CD4-positive, alpha-beta T cell treated with Interferon gamma for 1 hour (primary cell): ENCODE results near the gene MRPS12.

Experiments
- DNase-seq: peaks from one replicate; pipeline ENCODE4 v3.0.0-alpha.2; 2020

The MRPS12 gene

GRCh38 chr19:38977445-38978325 is 46.9 kb downstream of the MRPS12 start:
- no peak for DNase-seq

- DNase-seq, result no peak
Measured at GRCh38 chr19:38978326-38978689, 47.6 kb downstream of the MRPS12 start.

- DNase-seq, result no peak
Measured at GRCh38 chr19:38979812-38980211, 49.1 kb downstream of the MRPS12 start.

GRCh38 chr19:38980583-38981374 is 50.0 kb downstream of the MRPS12 start:
- no peak for DNase-seq
